ENCODE results near the gene IL2RA. TPM values are rescaled to one million over a fixed set of nuclear protein-coding genes. Genes with fewer than 3 reads are reported as not detected.
"Not testable (repeated sequence)": the region's sequence is repeated elsewhere in the genome, so short reads cannot be mapped to it uniquely, and the experiment has no call there.

Gene IL2RA
- total RNA-seq, 1 donor from 2014 or later = not detected

DNA sequence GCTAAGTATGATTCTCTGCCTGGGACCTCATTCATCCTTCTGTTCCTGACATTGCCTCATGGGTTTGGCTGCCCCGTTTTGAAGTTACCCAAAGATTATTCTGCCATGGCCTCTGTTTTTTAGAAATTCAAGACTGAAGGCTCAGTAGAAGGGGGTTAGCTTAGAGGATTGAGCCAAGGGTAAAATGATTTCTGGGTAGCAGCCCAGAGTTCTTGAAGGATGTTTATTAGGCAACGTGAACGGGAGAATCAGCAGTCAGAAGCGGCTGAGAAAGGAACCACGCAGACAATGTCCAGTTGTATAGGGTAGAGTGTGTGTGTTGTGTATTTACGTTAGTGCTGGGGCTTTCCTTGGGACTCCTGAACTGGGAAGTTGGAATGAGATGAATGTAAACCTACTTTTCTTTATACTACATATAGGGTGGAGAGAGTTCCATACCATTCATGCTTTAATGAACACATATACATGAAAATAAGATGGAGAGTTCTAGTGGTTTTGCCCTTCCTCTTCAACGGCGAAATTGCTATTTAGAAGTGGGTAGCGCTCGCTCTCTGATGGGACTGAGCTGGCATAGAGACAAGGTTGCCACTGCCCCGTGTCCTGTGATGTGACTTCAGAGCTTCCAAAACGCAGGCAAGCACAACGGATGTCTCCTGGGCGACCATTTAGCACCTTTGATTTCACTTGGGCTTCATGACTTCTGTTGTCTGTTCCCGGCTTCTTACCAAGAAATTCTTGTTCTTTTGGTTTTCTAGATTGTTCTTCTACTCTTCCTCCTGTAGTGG lies 49.9 kb downstream of the IL2RA start:
- no peak for DNase-seq

DNA sequence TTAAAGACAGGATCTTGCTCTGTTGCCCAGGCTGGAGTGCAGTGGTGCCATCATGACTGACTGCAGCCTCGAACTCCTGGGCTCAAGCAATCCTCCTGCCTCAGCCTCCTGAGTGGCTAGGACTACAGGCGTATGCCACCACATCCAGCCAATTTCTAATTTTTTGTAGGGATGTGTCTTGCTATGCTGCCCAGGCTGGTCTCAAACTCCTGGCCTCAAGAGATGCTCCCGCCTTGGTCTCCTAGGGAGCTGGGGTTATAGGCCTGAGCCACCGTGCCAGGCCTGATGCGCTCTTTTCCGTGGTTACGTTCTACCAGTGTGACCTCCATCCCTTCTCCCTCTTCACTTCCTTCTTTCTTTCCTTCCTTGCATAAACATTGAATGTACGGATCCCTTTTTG lies 50.6 kb downstream of the IL2RA start:
- no peak for DNase-seq

DNA sequence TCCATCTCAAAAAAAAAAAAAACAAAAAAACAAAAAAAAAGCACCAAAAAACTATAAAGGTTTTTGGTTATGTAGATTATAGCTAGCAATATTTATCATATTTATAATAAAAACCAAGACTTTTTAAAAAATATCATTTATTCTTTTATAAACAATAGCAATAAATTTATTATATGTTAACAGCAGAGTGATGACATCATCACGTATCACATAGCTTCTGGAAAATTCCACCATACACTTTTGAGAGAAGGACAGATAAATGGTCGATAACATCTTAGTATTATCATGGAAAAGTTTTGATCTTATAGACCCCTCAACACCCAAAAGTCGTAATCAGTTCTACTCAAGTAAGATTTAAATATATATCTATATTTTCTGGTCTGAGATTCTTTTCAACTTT lies 51.6 kb downstream of the IL2RA start:
- no peak for DNase-seq

DNA sequence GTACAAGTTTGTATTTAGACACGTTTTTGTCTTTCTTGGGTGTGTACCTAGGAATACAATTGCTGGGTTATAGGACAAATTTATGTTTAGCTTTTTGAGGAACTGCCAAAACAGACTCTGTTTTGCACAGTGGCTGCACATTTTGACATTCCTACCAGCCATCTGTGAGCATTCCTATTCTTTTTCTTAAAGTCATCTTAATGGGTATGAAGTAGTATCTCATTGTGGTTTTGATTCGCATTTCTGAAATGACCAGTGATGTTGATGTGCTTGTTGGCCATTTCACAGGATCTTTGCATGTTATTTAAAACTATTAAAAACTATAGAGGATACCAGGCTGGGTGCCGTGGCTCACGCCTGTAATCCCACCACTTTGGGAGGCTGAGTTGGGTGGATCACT lies 52.2 kb downstream of the IL2RA start:
- DNase-seq = no peak

DNA sequence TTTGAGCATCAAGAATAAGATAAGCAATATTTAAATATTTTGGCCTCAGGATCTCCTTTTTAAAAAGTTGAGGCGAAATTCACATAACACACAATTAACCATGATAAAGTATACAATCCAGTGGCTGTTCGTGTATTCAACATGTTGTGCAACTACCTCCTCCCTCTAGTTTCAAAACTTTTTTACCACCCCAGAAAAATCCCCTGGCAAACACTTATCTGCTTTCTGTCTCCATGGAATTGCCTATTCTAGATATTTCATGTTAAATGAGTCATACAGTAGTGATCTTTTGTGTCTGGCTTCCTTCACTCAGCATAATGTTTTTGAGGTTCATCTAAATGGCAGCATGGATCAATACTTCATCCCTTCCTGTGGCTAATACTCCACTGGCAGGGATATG lies 53.0 kb downstream of the IL2RA start:
- DNase-seq = no peak

DNA sequence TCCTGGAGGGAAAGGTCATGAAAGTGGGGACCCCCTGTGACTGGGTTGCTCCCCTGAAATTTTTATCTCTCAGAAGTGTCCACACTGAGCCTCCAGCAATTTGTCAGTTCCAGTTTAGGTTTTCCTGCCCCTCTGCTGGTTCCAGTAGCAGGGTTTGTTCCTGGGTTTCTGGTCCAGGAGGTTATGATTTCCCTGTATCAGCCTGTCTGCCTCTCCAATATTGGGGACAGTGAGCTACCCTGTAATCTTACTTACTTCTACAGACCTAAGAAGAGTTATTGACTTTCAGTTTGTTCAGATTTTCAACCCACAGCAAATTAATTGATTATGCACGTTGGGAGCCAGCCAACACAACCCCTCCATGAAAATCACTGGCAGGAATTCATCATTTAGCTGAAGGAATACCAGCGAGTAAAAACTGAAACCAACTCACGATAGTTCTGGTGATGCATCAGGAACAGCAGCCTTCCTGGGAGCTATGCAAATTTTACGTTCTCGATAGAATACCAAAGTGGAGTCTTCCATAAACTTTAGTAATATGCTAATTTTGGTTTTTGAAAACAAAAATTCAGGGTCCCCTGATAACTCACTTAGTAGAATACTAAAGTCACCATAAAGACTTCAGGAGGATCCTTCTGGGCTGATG lies 53.5 kb downstream of the IL2RA start:
- no peak for DNase-seq

DNA sequence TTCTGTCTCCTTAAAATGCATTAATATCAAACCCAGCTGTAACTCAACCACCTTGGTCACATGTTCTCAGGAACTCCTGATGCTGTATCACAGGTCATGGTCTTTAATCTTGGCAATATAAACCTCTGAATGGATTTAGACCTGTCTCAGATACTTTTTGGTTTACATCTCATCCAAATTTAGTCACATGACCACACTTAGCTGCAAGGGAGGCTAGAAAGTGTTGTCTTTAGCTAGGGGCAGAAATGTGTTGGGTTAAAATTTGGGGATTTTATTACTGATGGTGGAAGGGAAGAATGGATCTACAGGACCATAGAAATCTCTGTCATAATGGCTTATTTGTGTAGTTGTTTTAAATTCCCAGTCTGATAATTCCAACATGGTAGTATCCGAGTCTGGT lies 55.2 kb downstream of the IL2RA start:
- DNase-seq = no peak

DNA sequence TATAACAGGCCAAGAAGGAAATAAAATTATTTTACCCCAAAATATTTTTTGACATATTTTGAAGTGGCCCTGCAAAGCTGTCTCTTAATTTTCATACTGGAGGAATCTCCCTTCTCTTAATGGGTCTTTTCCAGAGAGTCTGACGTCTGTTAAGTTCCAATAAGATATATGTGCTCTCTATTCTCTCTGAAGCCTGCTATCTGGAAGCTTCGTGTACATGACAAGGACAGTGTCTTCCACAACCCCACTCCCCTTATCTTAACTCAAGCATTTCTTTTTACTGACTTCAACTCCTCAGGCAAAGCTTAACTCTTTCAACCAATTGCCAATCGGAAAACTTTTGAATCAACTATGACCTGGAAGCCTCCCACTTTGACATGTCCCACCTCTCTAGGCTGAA lies 55.6 kb downstream of the IL2RA start:
- no peak for DNase-seq

DNA sequence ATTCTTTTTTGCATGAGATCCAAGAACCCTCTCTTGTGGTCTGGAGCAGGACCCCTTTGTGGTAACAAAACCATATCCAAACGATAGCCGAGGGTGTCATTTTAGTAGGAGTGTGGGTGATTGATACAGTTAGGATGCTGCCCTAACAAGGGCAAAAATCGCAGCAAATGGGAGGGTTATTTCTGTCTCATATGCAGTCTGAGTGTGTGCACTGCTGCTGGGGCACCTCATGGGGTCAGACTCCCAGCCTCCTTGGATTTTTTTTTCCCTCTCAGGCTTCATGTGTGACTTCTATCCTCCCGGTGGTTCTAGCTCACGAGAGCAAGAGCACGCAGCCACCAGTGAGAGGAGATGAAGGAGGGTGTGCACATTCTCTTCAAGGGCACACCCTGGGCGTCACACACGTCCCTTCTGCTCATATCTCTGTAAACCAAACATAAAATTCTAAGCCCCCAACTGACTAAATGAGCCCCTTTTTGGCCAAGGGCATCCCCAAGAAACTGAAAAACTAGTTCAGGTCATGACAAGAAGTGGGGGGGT lies 56.2 kb downstream of the IL2RA start:
- DNase-seq = no peak

DNA sequence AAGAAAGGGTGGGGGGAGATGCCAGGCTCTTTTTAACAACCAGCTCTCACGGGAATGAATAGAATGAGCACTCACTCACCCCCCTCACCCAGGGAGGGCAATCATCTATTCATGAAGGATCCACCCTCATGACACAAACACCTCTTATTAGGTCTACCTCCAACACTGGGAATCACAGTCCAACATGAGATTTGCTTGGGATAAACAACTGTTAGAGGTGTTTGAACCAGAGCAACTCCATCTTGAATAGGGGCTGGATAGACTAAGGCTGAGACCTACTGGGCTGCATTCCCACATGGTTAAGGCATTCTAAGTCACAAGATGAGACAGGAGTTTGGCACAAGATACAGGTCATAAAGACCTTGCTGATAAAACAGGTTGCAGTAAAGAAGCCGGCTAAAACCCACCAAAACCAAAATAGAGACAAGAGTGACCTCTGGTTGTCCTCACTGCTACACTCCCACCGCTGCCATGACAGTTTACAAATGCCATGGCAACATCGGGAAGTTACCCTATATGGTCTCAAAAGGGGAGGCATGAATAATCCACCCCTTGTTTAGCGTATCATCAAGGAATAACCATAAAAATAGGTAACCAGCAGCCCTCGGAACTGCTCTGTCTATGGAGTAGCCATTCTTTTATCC lies 56.9 kb downstream of the IL2RA start:
- not testable (repeated sequence) for DNase-seq

DNA sequence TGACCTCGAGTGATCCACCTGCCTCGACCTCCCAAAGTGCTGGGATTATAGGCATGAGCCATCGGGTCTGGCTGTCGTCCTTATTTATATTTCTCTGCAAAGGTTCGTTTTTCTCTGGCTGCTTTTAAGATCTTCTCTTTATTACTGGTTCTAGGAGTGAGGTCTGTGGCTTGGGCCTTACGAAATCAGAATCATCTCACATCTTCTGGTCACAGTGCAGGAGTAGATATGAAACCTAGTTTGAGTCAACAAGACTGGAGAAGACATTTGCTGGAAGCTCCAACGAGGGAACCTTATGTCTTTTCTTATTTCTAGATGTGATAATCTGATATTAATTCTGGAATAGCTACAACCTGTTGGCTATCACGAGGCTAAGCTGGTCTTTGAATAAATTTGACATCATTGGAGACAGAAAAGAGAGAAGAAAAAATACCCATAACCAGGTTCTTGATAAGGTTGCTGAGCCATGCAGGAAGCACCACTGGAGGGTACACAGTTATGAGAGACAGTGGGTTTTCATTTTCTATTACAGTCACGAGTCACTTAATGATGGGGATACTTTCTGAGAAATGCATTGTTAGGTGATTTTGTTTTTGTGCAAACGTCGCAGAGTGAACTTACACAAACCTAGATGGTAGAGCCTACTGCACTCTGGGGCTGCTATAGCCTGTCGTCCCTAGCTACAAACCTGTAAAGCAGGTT lies 59.2 kb downstream of the IL2RA start:
- no peak for DNase-seq

DNA sequence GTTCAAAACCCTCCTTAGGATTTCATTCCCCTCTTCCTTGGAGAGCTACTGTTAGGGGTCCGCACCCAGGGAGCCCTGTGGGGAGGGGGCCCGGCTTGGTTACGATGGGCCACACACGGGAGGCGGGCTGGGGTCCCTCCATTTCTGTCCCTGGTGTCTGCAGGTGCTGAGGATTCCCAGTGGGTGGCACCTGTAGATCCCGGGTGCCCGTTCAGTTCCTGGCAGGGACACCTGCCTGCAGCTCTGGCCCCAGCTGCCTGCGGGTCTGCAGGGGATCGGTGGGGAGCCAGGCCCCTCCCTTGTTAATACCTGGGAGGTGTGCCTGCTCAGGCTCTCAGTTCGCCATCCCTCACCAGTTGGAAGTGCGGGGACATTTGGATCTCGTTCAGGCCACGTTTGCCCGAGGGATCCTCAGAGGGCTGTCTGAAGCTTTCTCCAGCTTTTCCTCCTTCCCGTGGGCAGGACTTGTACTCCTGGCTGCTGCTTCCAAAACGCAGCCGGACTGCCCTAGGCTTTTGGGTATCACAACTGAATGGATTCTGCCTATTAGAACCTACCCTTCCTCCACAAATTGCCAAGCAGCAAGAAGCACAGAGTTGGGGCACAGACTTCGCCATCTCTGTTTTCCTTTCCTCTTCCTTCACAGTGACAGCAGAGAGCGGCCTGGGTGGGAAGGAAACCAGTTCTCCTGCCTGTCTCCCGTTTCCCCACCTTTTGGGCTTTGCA lies 62.6 kb downstream of the IL2RA start:
- DNase-seq = no peak

DNA sequence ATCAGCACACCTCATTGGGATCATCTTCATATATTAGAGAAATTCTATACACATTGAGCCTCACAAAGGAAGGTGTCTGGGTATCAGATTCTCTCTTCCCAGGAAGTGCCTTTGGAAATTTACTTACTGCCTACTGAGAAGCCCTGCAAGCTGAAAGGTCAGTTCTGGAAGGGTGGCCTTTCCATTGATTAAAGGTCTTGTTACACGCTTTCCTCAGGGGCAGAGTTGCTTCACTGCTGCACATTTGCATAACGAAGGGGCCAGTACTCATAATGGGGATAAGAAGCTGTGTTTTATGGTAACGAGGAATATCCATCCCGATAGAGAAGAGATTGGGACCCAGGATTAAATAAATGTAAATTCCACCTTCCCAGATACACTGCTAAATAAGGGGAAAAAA lies 65.5 kb downstream of the IL2RA start:
- DNase-seq = no peak

DNA sequence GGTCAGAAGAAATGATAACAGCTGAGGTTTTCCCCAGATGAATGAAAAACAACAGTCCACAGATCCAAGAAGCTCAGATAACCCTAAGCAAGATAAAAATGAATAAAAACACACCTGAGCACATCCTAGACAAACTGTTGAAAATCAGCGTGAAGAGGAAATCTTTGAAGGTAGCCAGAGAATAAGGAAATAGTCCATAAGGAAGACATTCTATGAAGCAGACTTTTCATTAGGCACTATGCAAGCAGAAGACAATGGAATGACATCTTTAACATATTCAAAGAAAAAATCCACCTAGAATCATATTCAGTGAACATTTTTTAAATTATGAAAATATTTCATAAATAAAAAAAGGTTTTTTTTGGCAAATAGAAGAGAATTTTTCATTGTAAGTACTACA lies 69.8 kb downstream of the IL2RA start:
- DNase-seq = no peak

DNA sequence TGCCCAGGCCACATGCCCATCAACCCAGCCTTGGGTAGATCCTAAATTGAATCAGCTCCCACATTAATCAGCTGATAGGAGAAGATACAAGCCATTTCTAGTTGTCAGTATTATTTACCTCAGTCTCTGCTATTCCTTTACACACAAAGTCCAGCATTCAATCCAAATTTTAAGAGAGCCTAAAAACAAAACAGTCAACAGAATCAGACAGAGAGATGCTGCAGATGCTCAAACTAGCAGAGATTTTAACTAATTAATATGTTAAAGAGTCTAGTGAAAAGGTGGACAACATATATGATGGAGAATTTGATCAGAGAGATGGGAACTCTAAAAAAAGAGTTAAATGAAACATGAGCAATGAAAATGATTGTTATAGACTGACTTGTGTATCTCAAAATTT lies 70.5 kb downstream of the IL2RA start:
- no peak for DNase-seq

DNA sequence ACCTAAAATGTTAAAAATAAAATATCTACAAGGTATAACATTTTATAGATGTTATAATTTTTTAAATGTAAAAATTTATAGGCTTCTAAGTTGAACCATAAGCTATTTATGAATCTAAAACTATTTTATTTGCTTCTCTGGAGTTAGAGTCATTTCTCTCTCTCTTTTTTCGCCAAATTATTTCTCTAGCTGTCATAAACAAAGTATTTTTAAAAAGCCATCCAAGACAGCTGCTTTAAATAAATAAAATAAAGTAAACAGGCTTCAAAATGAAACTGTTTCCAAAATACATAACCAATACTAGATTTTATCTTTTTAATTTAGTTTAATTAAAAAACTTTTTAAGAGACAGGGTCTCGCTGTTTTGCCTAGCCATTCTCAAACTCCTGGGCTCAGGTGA lies 72.4 kb downstream of the IL2RA start:
- DNase-seq = no peak

DNA sequence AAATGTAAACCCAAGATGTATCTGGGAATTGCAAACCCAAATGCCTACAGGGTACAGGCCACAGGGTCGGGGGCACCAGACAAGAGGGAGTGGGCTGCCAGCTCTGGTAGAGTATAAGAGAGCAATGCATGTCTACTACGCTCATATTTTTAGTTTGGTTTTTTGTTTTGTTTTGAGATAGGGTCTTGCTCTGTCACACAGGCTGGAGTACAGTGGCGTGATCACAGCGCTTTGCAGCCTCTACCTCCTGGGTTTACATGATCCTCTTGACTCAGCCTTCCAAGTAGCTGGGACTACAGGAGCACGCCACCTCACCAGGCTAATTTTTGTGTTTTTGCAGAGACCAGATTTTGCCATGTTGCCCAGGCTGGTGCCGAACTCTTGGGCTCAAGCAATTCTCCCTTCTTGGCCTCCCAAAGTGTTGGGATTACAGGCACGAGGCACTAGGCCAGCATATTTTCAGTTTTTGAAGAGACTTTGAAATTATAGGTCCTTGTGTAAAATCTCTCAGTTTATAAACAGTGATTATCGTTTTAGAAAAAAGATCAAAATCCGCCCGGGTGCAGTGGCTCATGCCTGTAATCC lies 73.7 kb downstream of the IL2RA start:
- DNase-seq = no peak

DNA sequence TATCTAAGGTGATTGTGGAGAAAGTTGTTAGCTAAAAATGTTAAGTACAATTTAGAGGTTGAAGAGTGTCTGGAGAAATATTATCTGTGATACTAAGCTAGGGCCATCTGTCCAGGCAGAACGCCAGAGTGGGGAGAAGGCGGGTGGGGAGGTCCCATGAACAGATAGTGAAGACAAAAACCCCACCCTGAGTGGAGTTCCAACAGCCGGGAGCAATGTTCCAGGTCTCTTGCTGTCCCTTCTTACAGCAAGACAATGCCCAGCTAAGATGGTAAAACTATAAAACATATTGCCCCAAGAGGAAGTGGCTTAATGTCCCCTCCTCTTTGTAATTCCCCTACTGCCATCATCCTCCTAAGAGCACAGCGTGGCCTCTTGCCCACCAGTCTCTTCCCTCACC lies 74.4 kb downstream of the IL2RA start:
- peak; percentile 36 for DNase-seq

DNA sequence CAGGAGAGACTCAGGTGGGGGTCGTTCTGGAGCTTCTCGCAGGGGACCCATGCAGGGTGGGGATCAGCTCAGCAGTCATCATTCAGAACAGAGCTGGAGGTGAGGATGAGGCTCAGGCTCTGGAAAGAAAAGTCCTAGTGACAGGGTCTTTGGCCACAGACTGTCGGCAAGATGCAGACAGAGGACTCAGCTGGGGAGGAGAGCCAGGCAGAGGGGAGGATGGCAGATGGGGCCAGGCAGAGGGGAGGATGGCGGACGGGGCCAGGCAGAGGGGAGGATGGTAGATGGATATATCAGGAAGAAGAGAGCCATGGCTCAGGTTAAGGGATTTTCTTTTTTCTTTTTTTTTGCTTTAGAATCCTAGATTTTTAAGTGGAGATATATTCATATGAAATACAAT lies 77.1 kb downstream of the IL2RA start:
- DNase-seq = no peak

DNA sequence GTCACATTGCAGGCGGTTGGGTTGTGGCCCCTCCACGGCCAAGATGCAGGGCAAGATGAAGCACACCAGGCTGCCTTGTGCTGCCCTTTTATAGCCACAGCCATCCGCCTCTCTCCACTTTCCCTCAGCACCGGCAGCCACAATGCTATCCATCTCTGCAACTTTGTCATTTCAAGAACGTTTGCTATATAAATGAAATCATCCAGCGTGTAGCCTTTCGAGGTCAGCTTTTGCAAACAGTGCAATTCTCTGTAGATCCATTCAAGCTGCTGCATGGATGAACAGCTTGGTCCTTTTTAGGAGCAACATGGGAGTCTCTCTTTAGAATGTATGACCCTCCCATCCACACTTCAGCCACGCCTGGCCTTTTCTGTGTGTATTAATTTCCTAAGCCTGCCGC lies 78.4 kb downstream of the IL2RA start:
- DNase-seq = no peak

DNA sequence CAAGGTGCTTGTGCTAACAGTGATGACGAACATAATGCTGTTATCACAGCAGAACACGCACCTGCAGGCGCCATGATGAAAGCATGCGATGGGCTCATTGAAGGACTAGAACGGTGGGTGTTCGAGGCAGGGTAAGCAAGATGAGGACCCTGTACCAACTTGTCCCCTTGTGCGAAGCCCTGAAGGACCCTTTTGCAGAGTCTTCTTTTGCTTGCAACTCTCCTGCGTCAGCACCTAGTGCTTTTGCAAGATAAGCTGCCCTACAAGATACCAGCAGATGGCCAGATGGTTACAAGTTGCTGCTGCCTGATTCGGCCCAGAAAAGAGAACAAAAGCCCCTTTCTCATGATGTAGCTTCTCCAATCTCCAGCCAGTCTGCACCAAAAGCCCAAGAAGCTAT lies 80.6 kb downstream of the IL2RA start:
- DNase-seq = no peak

DNA sequence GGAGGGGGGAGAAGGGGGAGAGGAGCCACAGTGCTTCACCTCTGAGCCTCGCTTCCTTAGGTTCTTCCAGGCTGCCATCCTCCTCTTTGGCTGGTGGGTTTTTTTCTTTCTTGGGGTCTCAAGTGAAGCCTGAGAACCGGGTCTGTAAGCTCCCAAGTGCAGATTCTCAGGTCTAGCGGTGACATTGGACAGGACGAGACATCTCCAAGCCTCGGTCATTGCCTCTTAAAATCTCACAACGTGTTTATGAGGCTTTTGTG lies 84.0 kb downstream of the IL2RA start:
- no peak for DNase-seq

Data from tongue (tissue), 2 donors.